GM12878 (cell line): ENCODE data around the gene PRRC1. TPM values are rescaled to one million over a fixed set of nuclear protein-coding genes. Genes with fewer than 3 reads are reported as not detected.

Source experiments
- ATAC-seq: fragments of 200-7000 bp; cut with Tn5 transposase; 3 replicates; pipeline ENCODE4 v1.9.1; 2020; ENCODE audit warnings: mild to moderate bottlenecking, moderate library complexity
- BruUV-seq: library from RNA; stranded (reverse); fragments of 400-500 nt; replicated peaks from 2 replicates; lab custom pipeline; 2021; lab: Mats Ljungman, UMichigan
- CTCF ChIA-PET: fragments of 300-600 bp; sonication (Branson Sonifier 250); formaldehyde crosslinking; extraction: SDS; loops from one replicate; lab custom pipeline; 2021; ENCODE audit warnings: inconsistent platforms; lab: Yijun Ruan, JAX
- POLR2A ChIA-PET: fragments of 350-600 bp; formaldehyde crosslinking; extraction: SDS; loops from one replicate; lab custom pipeline; 2021; ENCODE audit warnings: inconsistent platforms; lab: Charles Lee
- RAD21 ChIA-PET: fragments of 300-600 bp; sonication (Branson Sonifier 250); formaldehyde crosslinking; loops from one replicate; lab custom pipeline; 2023; ENCODE audit warnings: antibody characterized with exemption; ENCODE audit not compliant: unreplicated experiment; lab: Charles Lee
- SMC1A ChIA-PET: fragments of 300-600 bp; sonication (Branson Sonifier 250); formaldehyde crosslinking; loops from one replicate; lab custom pipeline; 2023; ENCODE audit not compliant: unreplicated experiment, uncharacterized antibody; lab: Charles Lee
- DNase-seq: peaks from one replicate; pipeline ENCODE4 v3.0.0-alpha.2; 2011; ENCODE audit warnings: low read depth, low spot score
- FAIRE-seq: peaks from 3 replicates; lab custom pipeline; 2011; peaks lifted over from hg19 to GRCh38; lab: Jason Lieb, UNC
- H2AFZ ChIP-seq: 2 replicates; pipeline ENCODE4 v1.6.0; 2011; ENCODE audit warnings: low read depth, low read length, control low read depth; ENCODE audit not compliant: control insufficient read depth
- H3K27ac ChIP-seq: 2 replicates; pipeline ENCODE4 v1.5.1; 2011; ENCODE audit warnings: control low read depth; ENCODE audit not compliant: control insufficient read depth, insufficient read depth
- H3K27me3 ChIP-seq, 2 experiments: replicated peaks in 1 of 2; 2 replicates each; pipeline versions ENCODE4 v1.6.0 to v1.6.1; 2011; ENCODE audit warnings: low read length in 1 of 2; ENCODE audit not compliant: control insufficient read depth in 2 of 2, insufficient read depth in 2 of 2
- H3K36me3 ChIP-seq, 2 experiments: 2 replicates each; pipeline ENCODE4 v1.5.1; 2011; ENCODE audit warnings: low read length in 1 of 2; ENCODE audit not compliant: control insufficient read depth in 2 of 2, insufficient read depth in 2 of 2
- H3K4me1 ChIP-seq: 2 replicates; pipeline ENCODE4 v1.6.1; 2011; ENCODE audit warnings: mild to moderate bottlenecking, low read length, moderate library complexity, mixed read lengths; ENCODE audit not compliant: control insufficient read depth, insufficient read depth
- H3K4me2 ChIP-seq: 2 replicates; pipeline ENCODE4 v1.6.0; 2011; ENCODE audit warnings: control low read depth; ENCODE audit not compliant: control insufficient read depth, insufficient read depth
- H3K4me3 ChIP-seq: fragments of 200-600 bp; sonication (generic); 2 replicates; pipeline ENCODE4 v1.5.1; 2016
- H3K79me2 ChIP-seq: 2 replicates; pipeline ENCODE4 v1.6.0; 2011; ENCODE audit warnings: low read length; ENCODE audit not compliant: control insufficient read depth, insufficient read depth
- H3K9ac ChIP-seq: 2 replicates; pipeline ENCODE4 v1.8.0; 2011; ENCODE audit warnings: low read length, control low read depth, mixed read lengths; ENCODE audit not compliant: control insufficient read depth, insufficient read depth
- H3K9me3 ChIP-seq: replicated peaks from 3 replicates; pipeline ENCODE4 v1.5.1; 2011; ENCODE audit warnings: mild to moderate bottlenecking, low read length; ENCODE audit not compliant: control insufficient read depth, insufficient read depth
- H4K20me1 ChIP-seq: 2 replicates; pipeline ENCODE4 v1.6.0; 2011; ENCODE audit not compliant: control insufficient read depth, insufficient read depth
- CBX5 ChIP-seq: sonication (generic); IDR thresholded peaks from 2 replicates; pipeline ENCODE4 v1.6.1; 2016; ENCODE audit warnings: low read depth, moderate library complexity, mild to moderate bottlenecking, inconsistent platforms
- CREB1 ChIP-seq: IDR thresholded peaks from 2 replicates; pipeline ENCODE4 v1.6.1; 2012; ENCODE audit warnings: low read depth, mild to moderate bottlenecking, inconsistent platforms
- KAT2A ChIP-seq: conservative IDR thresholded peaks from 2 replicates; pipeline ENCODE4 v1.6.1; 2011; ENCODE audit warnings: low read depth, low read length; ENCODE audit not compliant: control insufficient read depth
- MEF2B ChIP-seq: fragments of 450-650 bp; IDR thresholded peaks from 2 replicates; pipeline ENCODE4 v1.6.1; 2018; ENCODE audit warnings: mild to moderate bottlenecking, moderate library complexity; ENCODE audit not compliant: partially characterized antibody, poor library complexity, severe bottlenecking
- NFYB ChIP-seq: IDR thresholded peaks from 2 replicates; pipeline ENCODE4 v1.6.1; 2011; ENCODE audit warnings: low read depth, mild to moderate bottlenecking, low read length, improper control_type of control experiment, moderate library complexity; ENCODE audit not compliant: insufficient read depth
- PML ChIP-seq: IDR thresholded peaks from 2 replicates; pipeline ENCODE4 v1.6.1; 2012; ENCODE audit warnings: low read length, inconsistent platforms
- PRDM15 ChIP-seq: fragments of 450-650 bp; formaldehyde crosslinking; IDR thresholded peaks from 2 replicates; pipeline ENCODE4 v1.4.0; 2020; ENCODE audit warnings: mild to moderate bottlenecking, moderate library complexity
- RAD21 ChIP-seq: IDR thresholded peaks from 2 replicates; pipeline ENCODE4 v1.6.1; 2011; ENCODE audit warnings: mild to moderate bottlenecking, low read depth, low read length, moderate library complexity; ENCODE audit not compliant: insufficient read depth
- RFX5 ChIP-seq: IDR thresholded peaks from 2 replicates; pipeline ENCODE4 v1.6.1; 2011; ENCODE audit warnings: low read depth, low read length, improper control_type of control experiment
- STAT1 ChIP-seq: fragments of 450-650 bp; conservative IDR thresholded peaks from 2 replicates; pipeline ENCODE4 v1.6.1; 2014; ENCODE audit warnings: antibody characterized with exemption, mild to moderate bottlenecking
- TBL1XR1 ChIP-seq: IDR thresholded peaks from 2 replicates; pipeline ENCODE4 v1.6.1; 2012; ENCODE audit warnings: low read depth, low read length, improper control_type of control experiment
- USF1 ChIP-seq: IDR thresholded peaks from 2 replicates; pipeline ENCODE4 v1.6.1; 2011; ENCODE audit warnings: borderline replicate concordance, low read depth, mild to moderate bottlenecking, moderate library complexity, mixed read lengths, low read length; ENCODE audit not compliant: insufficient read depth; ENCODE audit errors: extremely low read length
- YY1 ChIP-seq: IDR thresholded peaks from 2 replicates; pipeline ENCODE4 v1.6.1; 2011; ENCODE audit warnings: low read depth, mild to moderate bottlenecking, low read length
- ZSCAN29 ChIP-seq: fragments of 450-650 bp; IDR thresholded peaks from 2 replicates; pipeline ENCODE4 v1.6.1; 2017; ENCODE audit warnings: mild to moderate bottlenecking, moderate library complexity
- WGBS: methylation state at CpG from one replicate; pipeline ENCODE4 v1.1.6; 2016; ENCODE audit warnings: low lambda C conversion rate; ENCODE audit not compliant: insufficient replicate concordance, insufficient coverage; ENCODE audit errors: missing lambda C conversion rate; 5-methylcytosine and 5-hydroxymethylcytosine counted together
- in situ Hi-C: fragments of 300-500 bp; cut with MboI; formaldehyde crosslinking; loops from 9 replicates; pipeline ENCODE4 v1.14.3; 2018; ENCODE audit warnings: mixed read lengths
- intact Hi-C: fragments of 100-400 bp; cut with micrococcal nuclease; formaldehyde crosslinking; loops from one replicate; pipeline ENCODE4 v1.14.2; 2022; ENCODE audit not compliant: unreplicated experiment
- polyA plus RNA-seq, 11 experiments: library from polyadenylated mRNA; depleted of rRNA in 4 of 11; unstranded in 6 of 11; stranded (reverse) in 5 of 11; fragments of >200 nt; fragmentation: Nextera tagmentation in 4 of 11; fragmentation: Illumina TruSeq in 1 of 11; extraction: Ambion mirVana in 4 of 11; extraction: Trizol in 1 of 11; gene quantifications; 1 replicate in 1 of 11; 2 replicates in 10 of 11; pipeline versions ENCODE4 v1.2.1 to v1.2.3, GENCODE V29; 2011 to 2016; ENCODE audit warnings: inconsistent platforms in 2 of 11, missing spikeins in 2 of 11, low read depth in 1 of 11
- total RNA-seq, 4 experiments: library from RNA; depleted of rRNA in 3 of 4; stranded (reverse); fragments of >200 nt in 3 of 4; fragmentation: Illumina TruSeq in 1 of 4; extraction: Trizol in 1 of 4; gene quantifications; 2 replicates each; pipeline versions ENCODE4 v1.2.1 to v1.2.3, GENCODE V29; 2013 to 2021
- TF ChIP-seq, protein P1 (sequence below): fragments of 450-650 bp; formaldehyde crosslinking; IDR thresholded peaks from 2 replicates; pipeline ENCODE4 v1.4.0; 2022; ENCODE audit warnings: mild to moderate bottlenecking, moderate library complexity

The PRRC1 gene
- total and polyA plus RNA-seq, 10 of the 15 experiments (the other 5 are each of a cell fraction or from before 2014, with no cell fraction given), result 19.0 to 54.5 (median 31.0) TPM

GRCh38 chr5:127562252-127562651, 44.8 kb downstream of the PRRC1 start (continued):
- TF ChIP-seq, protein P1, sequence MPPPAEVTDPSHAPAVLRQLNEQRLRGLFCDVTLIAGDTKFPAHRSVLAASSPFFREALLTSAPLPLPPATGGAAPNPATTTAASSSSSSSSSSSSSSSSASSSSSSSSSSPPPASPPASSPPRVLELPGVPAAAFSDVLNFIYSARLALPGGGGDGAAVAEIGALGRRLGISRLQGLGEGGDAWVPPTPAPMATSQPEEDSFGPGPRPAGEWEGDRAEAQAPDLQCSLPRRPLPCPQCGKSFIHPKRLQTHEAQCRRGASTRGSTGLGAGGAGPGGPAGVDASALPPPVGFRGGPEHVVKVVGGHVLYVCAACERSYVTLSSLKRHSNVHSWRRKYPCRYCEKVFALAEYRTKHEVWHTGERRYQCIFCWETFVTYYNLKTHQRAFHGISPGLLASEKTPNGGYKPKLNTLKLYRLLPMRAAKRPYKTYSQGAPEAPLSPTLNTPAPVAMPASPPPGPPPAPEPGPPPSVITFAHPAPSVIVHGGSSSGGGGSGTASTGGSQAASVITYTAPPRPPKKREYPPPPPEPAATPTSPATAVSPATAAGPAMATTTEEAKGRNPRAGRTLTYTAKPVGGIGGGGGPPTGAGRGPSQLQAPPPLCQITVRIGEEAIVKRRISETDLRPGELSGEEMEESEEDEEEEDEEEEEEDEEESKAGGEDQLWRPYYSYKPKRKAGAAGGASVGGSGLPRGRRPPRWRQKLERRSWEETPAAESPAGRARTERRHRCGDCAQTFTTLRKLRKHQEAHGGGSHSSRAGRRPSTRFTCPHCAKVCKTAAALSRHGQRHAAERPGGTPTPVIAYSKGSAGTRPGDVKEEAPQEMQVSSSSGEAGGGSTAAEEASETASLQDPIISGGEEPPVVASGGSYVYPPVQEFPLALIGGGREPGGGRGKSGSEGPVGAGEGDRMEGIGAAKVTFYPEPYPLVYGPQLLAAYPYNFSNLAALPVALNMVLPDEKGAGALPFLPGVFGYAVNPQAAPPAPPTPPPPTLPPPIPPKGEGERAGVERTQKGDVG (CRISPR knock-in tag), result no peak
- TF ChIP-seq STAT1 (no peak), NFYB (no peak), MEF2B (no peak)

GRCh38 chr5:127563136-127563535, 45.7 kb downstream of the PRRC1 start:
- Histone ChIP-seq H3K27me3 (no peaks in the 10 kb centered on the region), H3K4me1 (peaks cover 13% of the 10 kb centered on the region), H3K27ac (no peak overlapping the region), H3K9me3 (no peaks in the 10 kb centered on the region), H3K36me3 (no peaks in the 10 kb centered on the region), H3K9ac (no peak overlapping the region), H4K20me1 (no peaks in the 10 kb centered on the region), H3K4me3 (no peak overlapping the region), H3K79me2 (no peaks in the 10 kb centered on the region), H2AFZ (no peak overlapping the region), H3K4me2 (no peak overlapping the region)
- ChIA-PET POLR2A (interaction anchor here (2.6 kb wide), 1 partner anchor 23 kb away, joined by 8 read pairs; no protein-coding TSS in a partner anchor), SMC1A (interaction anchor here (0.7 to 3.3 kb wide), 24 partner anchors 9 to 1280 kb away, joined by 3 to 36 read pairs (median 3); no protein-coding TSS in a partner anchor), CTCF (interaction anchor here (0.6 to 4.8 kb wide), 25 partner anchors 8 to 1112 kb away, joined by 3 to 48 read pairs (median 7); no protein-coding TSS in a partner anchor), RAD21 (interaction anchor here (0.8 to 4.3 kb wide), 17 partner anchors 12 to 936 kb away, joined by 3 to 41 read pairs (median 5); no protein-coding TSS in a partner anchor)
- ATAC-seq (no peak), DNase-seq (no peak), FAIRE-seq (no peak)
- no TSS peak for BruUV-seq
- 36% methylated on average over 2 of the region's 2 CpGs for WGBS
- intact Hi-C loops (loop anchor here (5.0 to 10.0 kb wide), 3 partner anchors 344 to 1112 kb away; no protein-coding TSS in a partner anchor), in situ Hi-C loops (loop anchor here (5.0 to 25.0 kb wide), 3 partner anchors 309 to 1549 kb away; partner anchors contain the start of gene SLC12A2)
- no peak for TF ChIP-seq KAT2A
- TF ChIP-seq TBL1XR1, result no peak
- TF ChIP-seq RAD21, result no peak
- no peak for TF ChIP-seq PML
- no peak for TF ChIP-seq PRDM15 (CRISPR knock-in tag)
- TF ChIP-seq MEF2B, result no peak
- TF ChIP-seq CREB1, result no peak
- no peak for TF ChIP-seq YY1
- no peak for TF ChIP-seq ZSCAN29
- TF ChIP-seq USF1, result no peak
- no peak for TF ChIP-seq RFX5
- no peak for TF ChIP-seq CBX5
